Ovary (tissue), 9 donors: ENCODE results near the gene RBPJ. TPM values are rescaled to one million over a fixed set of nuclear protein-coding genes. Genes with fewer than 3 reads are reported as not detected.

Experiments
- DNase-seq, 5 donors: peaks; one replicate each; pipeline ENCODE4 v3.0.0-alpha.2; 2019 to 2020
- H3K27ac ChIP-seq, 2 donors: fragments of 200-600 bp; one replicate each; pipeline versions ENCODE4 v1.5.1 to v1.8.0; 2019 to 2022
- H3K27me3 ChIP-seq: fragments of 200-600 bp; one replicate; pipeline ENCODE4 v1.8.0; 2022
- H3K36me3 ChIP-seq: fragments of 200-600 bp; sonication (generic); one replicate; pipeline ENCODE4 v1.5.1; 2019
- H3K4me1 ChIP-seq: one replicate; pipeline ENCODE4 v1.8.1; 2013; ENCODE audit warnings: mild to moderate bottlenecking, moderate library complexity; ENCODE audit not compliant: insufficient read depth
- H3K4me3 ChIP-seq: fragments of 200-600 bp; sonication (generic); one replicate; pipeline ENCODE4 v1.5.1; 2017
- H3K9me3 ChIP-seq, 2 donors: fragments of 200-600 bp in 1 of 2; sonication (generic) in 1 of 2; one replicate each; pipeline versions ENCODE4 v1.5.1 to v1.8.1; 2013 to 2019; ENCODE audit warnings: mild to moderate bottlenecking in 1 of 2, moderate library complexity in 1 of 2
- CTCF ChIP-seq, 3 donors: fragments of 450-650 bp in 2 of 3; fragments of 200-600 bp in 1 of 3; IDR thresholded peaks; one replicate each; pipeline versions ENCODE4 v1.5.1 to v1.8.0; 2016 to 2022; ENCODE audit warnings: antibody characterized with exemption in 3 of 3, mild to moderate bottlenecking in 1 of 3
- EP300 ChIP-seq: sonication (generic); formaldehyde crosslinking; IDR thresholded peaks from one replicate; pipeline ENCODE4 v1.6.1; 2017; ENCODE audit warnings: antibody characterized with exemption
- POLR2A ChIP-seq: fragments of 450-650 bp; IDR thresholded peaks from one replicate; pipeline ENCODE4 v1.6.1; 2017; ENCODE audit warnings: antibody characterized with exemption, mild to moderate bottlenecking, moderate library complexity
- WGBS, 3 donors: extraction: QIAGEN DNeasy Blood & Tissue Kit in 1 of 3; methylation state at CpG; one replicate each; pipeline versions ENCODE4 v1.1.5 to v1.1.7; 2013 to 2017; 5-methylcytosine and 5-hydroxymethylcytosine counted together
- intact Hi-C, 4 donors: fragments of 100-400 bp; cut with DNase I; formaldehyde crosslinking; loops; one replicate each; pipeline versions ENCODE4 v1.11.0 to v1.15.1; 2022 to 2023
- polyA plus RNA-seq, 2 donors: library from polyadenylated mRNA; stranded (reverse); fragments of 200-250 nt in 1 of 2; fragments of 350-450 nt in 1 of 2; fragmentation: Illumina TruSeq in 1 of 2; extraction: RNeasy Lipid Tissue Mini Kit (QIAGEN cat#74804) in 1 of 2; gene quantifications; one replicate each; pipeline ENCODE4 v1.2.3, GENCODE V29; 2013 to 2014
- total RNA-seq, 7 donors: library from RNA; depleted of rRNA in 2 of 7; stranded (reverse); fragments of >200 nt in 2 of 7; fragmentation: NEBNext Ultra II Directional in 3 of 7; extraction: Animal tissue kit (Norgen Biotek cat#: 25700) in 3 of 7; gene quantifications; one replicate each; pipeline versions ENCODE4 v1.1.0 to v1.2.4, GENCODE V29; 2016 to 2023
- donor health status: DM: no; HTN: no; CAD: no; lungs with moderate emphysema.
- donor health status: DM: no; HTN: no; CAD: no.
- donor health status: Bipolar disorder and iron deficiency.
- donor health status: DM: yes; HTN: yes; CAD: no.
- donor health status: DM: no; HTN: no; CAD: no.
- donor health status: DM: yes; HTN: yes; CAD: no.

RBPJ gene
- total and polyA plus RNA-seq, 9 donors: 36.0 to 75.1 (median 62.7) TPM

GRCh38 chr4:26322346-26322745 is 1.5 kb downstream of the RBPJ start:
- intact Hi-C loops: loop anchor here in 3 of 4 donors (5.0 to 10.0 kb wide), 4 partner anchors 72 to 295 kb away; no protein-coding TSS in a partner anchor
- Histone ChIP-seq H3K4me3 (peak overlapping the region; percentile 59), H3K27ac (no peak overlapping the region), H3K9me3 (no peaks in the 10 kb centered on the region), H3K4me1 (peaks cover 6% of the 10 kb centered on the region), H3K36me3 (no peaks in the 10 kb centered on the region), H3K27me3 (no peaks in the 10 kb centered on the region)
- 34 to 52% (median 34%) methylated on average over 7 of the region's 7 CpGs for WGBS, 3 donors
- TF ChIP-seq POLR2A (no peak), CTCF (IDR thresholded peaks at IDR 0.05) (no peak), EP300 (no peak)
- no peak for DNase-seq

- no peaks in the 10 kb centered on the region for H3K36me3 ChIP-seq
- no peak overlapping the region for H3K27ac ChIP-seq
- H3K27me3 ChIP-seq: no peaks in the 10 kb centered on the region
- no peak overlapping the region for H3K4me3 ChIP-seq
- no peak for DNase-seq
- intact Hi-C loops: loop anchor here in 3 of 4 donors (5.0 to 10.0 kb wide), 4 partner anchors 71 to 297 kb away; no protein-coding TSS in a partner anchor
- TF ChIP-seq EP300 (no peak), CTCF (IDR thresholded peaks at IDR 0.05) (no peak), POLR2A (no peak)
- no peaks in the 10 kb centered on the region for H3K9me3 ChIP-seq
- H3K4me1 ChIP-seq: peaks cover 9% of the 10 kb centered on the region
- 5 to 10% (median 7%) methylated on average over 2 of the region's 2 CpGs for WGBS, 3 donors
Measured at GRCh38 chr4:26323821-26324220, 3.0 kb downstream of the RBPJ start.

GRCh38 chr4:26325191-26325590 is 4.4 kb downstream of the RBPJ start:
- WGBS, 3 donors: 67 to 75% (median 69%) methylated on average over 3 of the region's 3 CpGs
- no peaks in the 10 kb centered on the region for H3K27me3 ChIP-seq
- DNase-seq: no peak
- peaks cover 6% of the 10 kb centered on the region for H3K4me1 ChIP-seq
- no peak overlapping the region for H3K27ac ChIP-seq
- no peaks in the 10 kb centered on the region for H3K9me3 ChIP-seq
- H3K36me3 ChIP-seq: no peaks in the 10 kb centered on the region
- intact Hi-C loops: loop anchor here in 2 of 4 donors (10.0 kb wide), 3 partner anchors 70 to 270 kb away; no protein-coding TSS in a partner anchor
- no peak overlapping the region for H3K4me3 ChIP-seq
- TF ChIP-seq POLR2A: no peak
- no peak for TF ChIP-seq EP300
- no peak for TF ChIP-seq CTCF (IDR thresholded peaks at IDR 0.05)

GRCh38 chr4:26326791-26327190 is 6.0 kb downstream of the RBPJ start:
- WGBS, 3 donors: 57 to 74% (median 65%) methylated on average over 2 of the region's 2 CpGs
- Histone ChIP-seq H3K27me3 (no peaks in the 10 kb centered on the region), H3K27ac (no peak overlapping the region), H3K4me1 (peaks cover 6% of the 10 kb centered on the region), H3K4me3 (no peak overlapping the region), H3K9me3 (no peaks in the 10 kb centered on the region), H3K36me3 (no peaks in the 10 kb centered on the region)
- TF ChIP-seq POLR2A (no peak), EP300 (no peak), CTCF (IDR thresholded peaks at IDR 0.05) (no peak)
- intact Hi-C loops: loop anchor here in 2 of 4 donors (10.0 kb wide), 3 partner anchors 68 to 272 kb away; no protein-coding TSS in a partner anchor
- DNase-seq: no peak
